Measurements from ENCODE around the gene OR5K2. TPM values are rescaled to one million over a fixed set of nuclear protein-coding genes. Genes with fewer than 3 reads are reported as not detected.
A peak's percentile ranks its signal among the peaks of the same experiment; 100 is the strongest.

The OR5K2 gene
- total RNA-seq, 1 donor from 2014 or later, result not detected

GRCh38 chr3:98519351-98519750, 21.9 kb downstream of the OR5K2 start:
- no peaks in the 10 kb centered on the region for H3K27me3 Mint-ChIP-seq (ENCODE audit: unreplicated experiment)
- H3K27ac Mint-ChIP-seq (ENCODE audit: unreplicated experiment), result no peak overlapping the region
- no peak for DNase-seq
- no peak for TF ChIP-seq CTCF (IDR thresholded peaks at IDR 0.05; ENCODE audit: partially characterized antibody, unreplicated experiment)
- peaks cover 5% of the 10 kb centered on the region for H3K4me1 Mint-ChIP-seq (ENCODE audit: low read depth, unreplicated experiment)
- H3K9me3 Mint-ChIP-seq (ENCODE audit: unreplicated experiment), result no peaks in the 10 kb centered on the region
- H3K36me3 Mint-ChIP-seq (ENCODE audit: unreplicated experiment), result no peaks in the 10 kb centered on the region
- H3K4me3 Mint-ChIP-seq (ENCODE audit: unreplicated experiment), result no peak overlapping the region

GRCh38 chr3:98521897-98522543, 24.5 kb downstream of the OR5K2 start:
- H3K27ac Mint-ChIP-seq (ENCODE audit: unreplicated experiment), result peak overlapping the region; percentile 87
- H3K9me3 Mint-ChIP-seq (ENCODE audit: unreplicated experiment), result no peaks in the 10 kb centered on the region
- peak overlapping the region; percentile 95 for H3K4me3 Mint-ChIP-seq (ENCODE audit: unreplicated experiment)

DNA sequence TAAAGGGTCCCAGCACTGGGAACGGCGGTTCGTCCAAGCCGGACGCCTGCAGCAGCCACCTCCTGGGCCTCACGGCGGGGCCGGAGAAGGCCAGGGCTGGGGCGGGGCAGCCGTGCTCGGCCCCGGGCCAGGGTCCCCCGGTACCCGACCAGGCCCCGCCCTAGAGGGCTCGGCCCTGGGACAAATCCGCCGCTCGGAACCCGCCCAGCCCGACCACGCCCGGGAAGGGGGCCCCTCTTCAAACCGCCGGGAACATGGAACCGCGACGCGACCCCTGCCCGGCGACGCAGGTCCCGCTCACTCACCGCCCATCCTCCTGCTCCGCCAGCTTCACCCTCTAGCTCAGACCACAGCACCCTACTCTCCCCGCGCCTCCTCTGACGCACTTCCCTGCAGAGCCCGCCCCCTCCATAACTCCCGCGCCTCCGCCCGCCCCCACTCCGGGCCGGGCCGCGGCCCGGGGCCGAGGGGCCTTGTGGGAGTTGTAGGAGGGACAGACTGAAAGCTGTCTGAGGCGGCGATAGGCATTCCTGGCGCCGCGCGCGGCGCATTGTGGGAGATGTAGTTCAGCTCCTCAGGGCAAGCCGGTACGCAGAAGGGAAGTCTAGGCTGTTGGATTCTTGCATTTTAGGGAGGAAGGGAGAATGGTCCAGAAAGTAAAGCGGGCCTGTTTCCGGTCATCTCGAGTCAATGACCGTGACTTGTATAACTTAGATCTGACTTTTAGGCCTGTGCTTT, 25.2 kb downstream of the OR5K2 start, which contains the start of gene CLDND1:
CLDND1 (minus strand) TSS at position 359 of the 738 bp plus-strand sequence. CDS start 1,478 bp downstream, outside the sequence.
- Mint-ChIP-seq H3K4me1 (ENCODE audit: low read depth, unreplicated experiment) (peaks cover 5% of the 10 kb centered on the region), H3K4me3 (ENCODE audit: unreplicated experiment) (peak within 1 kb of the TSS; percentile 95), H3K9me3 (ENCODE audit: unreplicated experiment) (no peaks in the 10 kb centered on the region), H3K27ac (ENCODE audit: unreplicated experiment) (peak within 1 kb of the TSS; percentile 92), H3K27me3 (ENCODE audit: unreplicated experiment) (no peaks in the 10 kb centered on the region), H3K36me3 (ENCODE audit: unreplicated experiment) (no peaks in the 10 kb centered on the region)
- DNase-seq, result peak; percentile 96
- no peak for TF ChIP-seq CTCF (IDR thresholded peaks at IDR 0.05; ENCODE audit: partially characterized antibody, unreplicated experiment)

More at GRCh38 chr3:98521897-98522543, 24.5 kb downstream of the OR5K2 start:
- Mint-ChIP-seq H3K27me3 (ENCODE audit: unreplicated experiment) (no peaks in the 10 kb centered on the region), H3K4me1 (ENCODE audit: low read depth, unreplicated experiment) (peaks cover 5% of the 10 kb centered on the region), H3K36me3 (ENCODE audit: unreplicated experiment) (no peaks in the 10 kb centered on the region)
- no peak for TF ChIP-seq CTCF (IDR thresholded peaks at IDR 0.05; ENCODE audit: partially characterized antibody, unreplicated experiment)
- DNase-seq, result peak; percentile 22

DNA sequence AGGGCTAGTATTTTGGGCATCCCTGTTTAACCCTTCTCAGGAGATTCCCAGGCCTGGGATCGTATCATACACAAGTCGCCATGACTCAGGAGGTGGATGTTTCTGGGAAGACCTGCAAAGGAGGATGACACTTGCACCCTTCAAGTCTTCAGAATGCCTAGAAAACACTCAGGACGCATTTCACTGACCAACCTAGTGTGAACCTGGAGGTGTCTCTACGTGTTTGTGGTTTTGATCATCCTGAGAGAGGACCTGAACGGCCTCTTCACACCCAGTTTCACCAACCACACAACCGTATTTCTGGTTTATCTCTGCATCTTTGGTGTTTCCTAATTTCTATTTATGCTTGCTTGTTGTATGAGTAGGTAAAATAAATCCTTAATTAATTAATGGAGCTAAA, 28.0 kb downstream of the OR5K2 start:
- Mint-ChIP-seq H3K27me3 (ENCODE audit: unreplicated experiment) (no peaks in the 10 kb centered on the region), H3K36me3 (ENCODE audit: unreplicated experiment) (no peaks in the 10 kb centered on the region), H3K9me3 (ENCODE audit: unreplicated experiment) (no peaks in the 10 kb centered on the region), H3K4me3 (ENCODE audit: unreplicated experiment) (no peak overlapping the region), H3K4me1 (ENCODE audit: low read depth, unreplicated experiment) (peaks cover 3% of the 10 kb centered on the region), H3K27ac (ENCODE audit: unreplicated experiment) (no peak overlapping the region)
- no peak for DNase-seq
- no peak for TF ChIP-seq CTCF (IDR thresholded peaks at IDR 0.05; ENCODE audit: partially characterized antibody, unreplicated experiment)
